NCI-H510A (cell line): ENCODE measurements around the gene TP73.

Experiments used
- DNase-seq: peaks from one replicate; lab custom pipeline; 2025; lab: John Stamatoyannopoulos, UW

The TP73 gene

DNA sequence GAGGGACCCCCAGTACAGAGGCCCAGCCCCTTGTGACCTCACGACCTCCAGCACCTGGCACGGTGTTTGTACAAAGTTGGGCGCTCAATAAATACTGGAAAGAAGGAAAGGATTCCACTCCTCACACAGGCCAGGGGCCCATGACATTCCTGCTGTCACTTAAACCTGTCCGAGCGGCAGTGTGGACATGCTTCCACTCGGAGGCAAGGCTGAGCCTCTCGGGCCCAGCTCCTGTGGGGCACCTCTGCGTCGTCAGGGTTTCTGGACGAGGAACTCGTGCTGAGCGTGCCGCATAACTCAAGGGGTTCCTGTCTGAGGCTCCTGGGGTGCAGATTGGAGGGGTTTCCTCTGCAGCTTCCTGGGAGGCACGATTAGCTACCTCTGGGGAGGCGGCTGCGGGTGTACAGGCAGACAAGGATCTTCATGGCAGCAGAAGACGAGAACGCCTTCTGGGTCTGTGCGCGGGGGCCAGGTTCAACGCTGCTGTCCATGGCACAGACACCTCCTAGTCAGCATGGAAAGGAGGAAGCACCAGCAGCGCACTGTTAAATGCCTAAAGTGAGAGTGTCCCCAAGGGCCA is 116.6 kb downstream of the TP73 start:
- DNase-seq: no peak

- no peak for DNase-seq
Measured at GRCh38 chr1:3770047-3770765, 117.9 kb downstream of the TP73 start.

DNA sequence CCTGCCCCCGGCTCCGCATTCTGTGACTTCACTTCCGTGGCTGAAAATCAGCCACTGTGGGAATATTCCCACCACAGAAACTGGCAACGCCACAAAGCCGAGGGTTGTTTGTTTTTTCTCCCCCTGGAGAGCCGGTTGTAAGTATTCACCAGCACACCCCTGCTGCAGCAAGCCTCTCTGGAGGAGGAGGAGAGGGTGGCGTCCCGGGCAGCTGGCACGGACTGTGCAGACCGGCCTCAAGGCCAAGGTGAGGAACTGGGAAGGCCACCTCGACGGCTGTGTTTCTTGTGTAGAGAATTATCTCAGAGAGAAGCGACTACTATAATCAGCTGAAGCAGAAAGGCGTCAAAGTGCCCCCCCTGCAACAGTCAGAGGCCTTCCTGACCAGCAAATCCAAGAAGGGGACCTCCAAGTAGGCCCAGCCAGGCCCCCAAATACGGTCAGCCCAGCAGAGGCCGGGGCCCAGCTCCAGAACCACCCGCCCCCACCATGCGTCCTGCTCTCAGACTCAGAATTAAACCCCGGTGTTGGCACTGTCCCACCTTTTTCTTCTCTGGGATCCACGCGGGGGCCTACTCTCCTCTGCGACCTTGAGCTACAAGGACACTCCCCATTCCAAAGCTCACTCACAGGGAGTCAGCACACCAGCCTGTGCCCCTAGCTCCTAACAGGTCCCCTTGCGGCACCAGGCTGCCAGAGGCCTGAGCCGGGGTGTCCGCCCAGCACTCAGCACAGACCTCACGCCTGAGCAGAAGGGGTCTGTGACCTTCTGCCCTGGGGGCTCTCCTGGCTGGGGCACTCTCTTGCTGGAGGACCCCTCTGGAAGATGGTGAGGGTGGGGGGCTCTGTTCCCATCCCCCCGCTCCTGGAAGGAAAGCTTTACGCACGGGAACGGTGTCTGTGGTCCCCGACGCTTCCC is 119.1 kb downstream of the TP73 start:
- no peak for DNase-seq

DNA sequence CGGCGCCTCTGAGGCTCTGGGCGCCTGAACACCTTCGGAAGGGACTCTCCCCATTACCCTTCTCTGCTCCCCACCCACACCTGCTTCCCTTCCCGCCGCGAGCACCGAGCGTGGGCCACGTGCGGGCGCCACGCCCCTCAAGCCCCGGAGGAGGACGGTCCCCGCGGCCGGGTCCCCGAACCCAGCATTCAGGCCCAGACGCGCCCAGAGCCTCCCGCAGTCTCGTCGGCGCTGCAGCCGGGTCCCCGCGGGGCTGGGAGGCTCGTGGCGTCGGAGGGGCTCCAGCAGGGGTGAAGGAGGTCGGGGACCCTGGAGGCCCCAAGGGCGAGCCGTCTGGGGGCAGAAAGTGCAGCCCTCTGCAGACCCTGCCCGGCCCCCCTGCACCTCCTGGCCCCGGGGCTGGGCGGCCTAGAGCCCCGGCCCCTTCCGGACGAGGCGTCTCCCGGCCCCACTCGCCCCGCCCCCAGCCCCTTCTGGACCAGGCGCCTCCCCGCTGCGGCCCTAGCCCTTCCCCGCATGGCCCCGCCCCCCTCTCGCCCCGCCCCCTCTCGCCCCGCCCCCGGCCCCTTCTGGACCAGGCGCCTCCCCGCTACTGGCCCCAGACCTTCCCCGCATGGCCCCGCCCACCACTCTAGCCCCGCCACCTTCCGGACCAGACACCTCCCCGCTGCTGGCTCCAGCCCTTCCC is 119.9 kb downstream of the TP73 start:
- DNase-seq: peak; percentile 59

- no peak for DNase-seq
Measured at GRCh38 chr1:3772715-3773571, 120.6 kb downstream of the TP73 start, which contains the start of gene SMIM1. Gene SMIM1 (plus strand): TSS chr1:3772749. CDS start chr1:3775374, 2,625 bp downstream.

DNA sequence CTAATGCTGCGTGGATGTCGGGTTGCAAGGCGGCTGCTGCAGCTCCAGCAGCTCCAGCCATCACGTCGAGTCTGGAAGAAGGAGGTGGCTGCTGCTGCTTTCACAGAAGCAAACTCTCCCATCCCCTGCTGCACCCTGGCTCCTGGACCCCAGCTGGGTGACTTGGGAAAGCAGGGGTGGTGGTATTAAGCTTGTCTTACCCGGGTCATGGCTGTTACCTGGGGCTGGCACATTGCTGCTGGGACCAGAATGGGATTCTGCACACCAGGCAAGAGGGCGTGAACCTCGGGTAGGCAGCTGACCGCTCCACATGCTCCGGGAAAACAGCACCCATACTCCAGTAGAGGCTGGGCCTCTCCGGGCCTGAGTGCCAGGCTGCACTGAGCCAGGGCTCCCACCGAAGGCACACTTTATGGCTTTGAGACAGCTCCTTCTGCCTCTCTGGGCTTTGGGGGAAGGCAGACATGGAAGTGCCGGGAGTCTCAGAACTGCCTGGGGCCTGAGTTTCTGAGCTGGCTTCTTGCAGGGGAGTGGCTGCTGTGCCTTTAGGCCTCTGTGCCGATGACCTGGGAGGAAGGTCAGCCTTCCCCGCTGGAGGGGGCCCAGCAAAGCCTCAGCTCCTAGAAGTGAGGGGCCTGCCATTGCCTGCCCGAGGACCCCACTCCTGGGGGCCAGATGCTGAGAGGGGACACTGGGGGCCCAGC is 121.4 kb downstream of the TP73 start:
- DNase-seq: no peak

DNA sequence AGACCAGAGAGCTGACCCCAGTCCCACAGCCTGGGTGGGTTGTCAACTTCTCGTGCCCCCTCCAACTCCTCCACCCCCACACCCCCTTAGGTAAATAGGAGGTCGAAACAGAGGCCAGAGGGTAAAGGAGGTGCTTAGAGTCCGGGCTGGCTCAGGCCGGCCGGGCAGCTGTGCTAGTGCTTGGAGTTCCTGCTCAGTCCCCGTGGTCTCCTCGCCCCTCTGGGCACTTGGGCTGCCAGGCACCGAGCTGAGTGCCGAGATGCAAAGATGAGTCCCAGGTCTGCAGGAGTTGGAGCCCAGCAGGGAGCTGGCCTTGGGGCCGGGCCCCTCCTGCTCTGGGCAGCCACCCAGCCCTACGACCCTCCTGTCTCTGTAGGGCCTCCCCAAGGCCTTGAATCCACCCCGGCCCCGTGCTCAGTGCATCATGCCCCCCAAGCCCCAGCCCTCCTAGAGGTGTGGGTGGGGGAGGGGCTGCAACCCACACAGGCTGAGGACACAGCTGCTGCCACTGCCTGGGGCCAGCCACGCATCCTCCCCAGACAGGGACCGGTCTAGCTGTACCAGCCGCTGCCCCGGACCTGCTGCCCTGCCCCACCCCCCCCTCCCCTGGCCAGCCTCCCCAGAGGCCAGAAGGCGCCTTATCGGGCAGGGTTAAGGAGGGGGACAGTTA is 122.1 kb downstream of the TP73 start:
- DNase-seq: no peak

DNA sequence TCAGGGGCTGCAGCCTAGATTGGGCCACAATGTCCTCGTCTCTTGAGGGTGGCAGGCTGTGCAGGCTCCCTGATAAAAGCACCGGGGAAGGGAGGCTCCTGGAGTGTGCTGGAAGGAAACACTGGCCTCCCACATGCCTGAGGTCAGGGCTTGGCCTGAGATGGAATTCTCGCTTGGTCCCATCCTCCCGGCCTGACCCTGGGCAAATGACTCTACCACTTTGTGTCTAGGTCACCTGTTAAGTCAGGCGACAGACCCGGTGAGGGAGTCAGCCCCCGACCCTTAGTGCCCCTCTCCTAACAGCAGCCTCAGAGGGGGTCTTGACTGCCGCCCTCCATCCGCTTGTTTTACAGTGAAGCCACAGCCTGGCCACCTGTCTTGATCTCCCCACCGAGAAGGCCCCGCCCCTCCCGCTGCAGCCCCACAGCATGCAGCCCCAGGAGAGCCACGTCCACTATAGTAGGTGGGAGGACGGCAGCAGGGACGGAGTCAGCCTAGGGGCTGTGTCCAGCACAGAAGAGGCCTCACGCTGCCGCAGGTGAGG is 122.7 kb downstream of the TP73 start:
- no peak for DNase-seq

- peak; percentile 58 for DNase-seq
Measured at GRCh38 chr1:3775490-3776230, 123.3 kb downstream of the TP73 start.

DNA sequence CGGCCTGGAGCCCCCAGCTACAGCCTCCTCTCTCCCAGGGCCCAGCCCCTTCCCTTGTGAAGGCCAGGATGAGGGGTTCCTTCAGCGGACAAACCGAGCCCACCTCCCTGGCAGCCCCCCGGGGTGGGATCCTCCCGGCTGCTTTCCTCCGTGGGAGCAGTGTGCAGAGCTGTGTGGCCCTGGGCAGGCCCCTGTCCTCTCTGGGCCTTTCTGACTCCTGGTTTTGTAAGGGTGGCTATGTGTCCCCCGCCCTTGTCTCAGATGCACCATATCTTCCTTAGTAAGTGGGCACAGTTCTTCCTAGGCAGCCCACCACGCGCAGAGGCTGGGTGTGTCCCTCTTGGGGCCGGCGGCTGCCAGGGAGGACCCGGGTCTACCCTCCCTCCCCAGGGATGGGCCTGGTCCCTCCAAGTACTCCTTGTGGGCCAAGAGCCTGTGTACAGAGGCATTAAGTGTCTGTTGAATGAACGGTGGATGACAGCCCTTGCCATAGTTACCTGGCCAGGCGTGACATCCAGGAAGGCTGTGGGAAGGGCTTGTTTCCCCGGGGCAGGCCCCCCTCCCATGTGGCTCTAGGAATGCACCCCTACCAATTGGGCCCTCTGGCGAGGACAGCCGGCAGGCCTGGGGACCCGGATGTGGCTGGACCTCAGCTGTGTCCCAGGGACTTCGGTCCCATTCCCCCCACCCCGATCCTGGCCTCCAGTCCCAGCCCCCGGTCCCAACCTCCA is 124.1 kb downstream of the TP73 start:
- peak; percentile 27 for DNase-seq

- DNase-seq: no peak
Measured at GRCh38 chr1:3777078-3777547, 124.8 kb downstream of the TP73 start.

- no peak for DNase-seq
Measured at GRCh38 chr1:3777647-3778589, 125.6 kb downstream of the TP73 start.

- DNase-seq: no peak
Measured at GRCh38 chr1:3778590-3779264, 126.4 kb downstream of the TP73 start.

- DNase-seq: no peak
Measured at GRCh38 chr1:3779265-3779911, 127.1 kb downstream of the TP73 start.

DNA sequence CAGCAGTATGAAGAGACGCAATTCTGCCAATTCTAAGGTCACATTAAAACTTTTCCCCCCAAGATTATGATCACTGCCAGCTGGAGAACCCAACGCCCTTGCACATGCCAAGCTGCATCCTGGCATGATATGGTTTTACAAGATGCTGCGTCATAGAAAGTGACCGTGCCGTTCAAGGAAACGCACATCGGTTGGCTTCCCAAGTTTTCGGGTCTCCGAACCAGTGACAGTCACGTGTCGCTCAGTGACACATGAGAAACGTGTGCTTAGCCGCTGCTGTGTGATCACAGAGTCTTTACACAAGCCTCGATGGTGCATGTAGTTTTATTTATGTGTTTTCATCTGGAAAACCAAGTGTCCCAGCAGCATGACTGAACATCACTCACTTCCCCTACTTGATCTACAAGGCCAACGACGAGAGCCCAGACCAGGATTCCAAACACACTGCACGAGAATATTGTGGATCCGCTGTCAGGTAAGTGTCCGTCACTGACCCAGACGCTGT is 127.6 kb downstream of the TP73 start:
- no peak for DNase-seq

DNA sequence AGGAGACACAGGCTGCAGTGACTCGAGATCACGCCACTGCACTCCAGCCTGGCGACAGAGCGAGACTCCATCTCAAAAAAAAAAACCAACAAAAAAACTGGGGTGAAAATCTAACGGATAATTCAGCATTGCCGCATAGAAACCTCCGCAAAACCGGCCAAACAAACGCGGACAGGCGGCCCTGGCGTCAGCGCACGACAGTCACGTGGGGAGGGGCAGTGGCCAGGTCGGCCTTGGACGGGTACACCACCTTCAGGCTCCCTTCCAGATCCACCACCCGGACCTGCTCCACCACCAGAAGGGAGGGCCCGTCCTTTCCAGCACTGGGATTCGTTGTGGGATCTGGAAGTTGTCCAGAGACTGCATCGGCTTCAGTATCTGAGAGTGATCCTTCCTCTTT is 128.6 kb downstream of the TP73 start:
- no peak for DNase-seq
